Measurements from ENCODE around the gene SNAPC1. TPM values are rescaled to one million over a fixed set of nuclear protein-coding genes. Genes with fewer than 3 reads are reported as not detected.

SNAPC1 gene, protein sequence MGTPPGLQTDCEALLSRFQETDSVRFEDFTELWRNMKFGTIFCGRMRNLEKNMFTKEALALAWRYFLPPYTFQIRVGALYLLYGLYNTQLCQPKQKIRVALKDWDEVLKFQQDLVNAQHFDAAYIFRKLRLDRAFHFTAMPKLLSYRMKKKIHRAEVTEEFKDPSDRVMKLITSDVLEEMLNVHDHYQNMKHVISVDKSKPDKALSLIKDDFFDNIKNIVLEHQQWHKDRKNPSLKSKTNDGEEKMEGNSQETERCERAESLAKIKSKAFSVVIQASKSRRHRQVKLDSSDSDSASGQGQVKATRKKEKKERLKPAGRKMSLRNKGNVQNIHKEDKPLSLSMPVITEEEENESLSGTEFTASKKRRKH
- polyA plus RNA-seq: 1 to 10 TPM; 1.4 to 4.7 (median 3.0) TPM
- long read RNA-seq, donor 1: 0 reads
- long read RNA-seq, donor 2: 0 reads
- long read RNA-seq, donor 3, partial matches to known transcripts: 0 of 1 reads
- long read RNA-seq, donor 3, other reads (novel, unspliced or antisense): 0 of 1 reads
- long read RNA-seq, donor 4: 0 reads
- long read RNA-seq, donor 5: 0 reads
- long read RNA-seq, donor 6, partial matches to known transcripts: 0 of 1 reads
- long read RNA-seq, donor 6, other reads (novel, unspliced or antisense): 0 of 1 reads
- long read RNA-seq, donor 7: 0 reads
- long read RNA-seq, donor 8: 0 reads
- long read RNA-seq, donor 9, partial matches to known transcripts: 0 of 1 reads
- long read RNA-seq, donor 9, other reads (novel, unspliced or antisense): 0 of 1 reads
- long read RNA-seq, donor 10, partial matches to known transcripts: 0 of 2 reads
- long read RNA-seq, donor 10, other reads (novel, unspliced or antisense): 0 of 2 reads

GRCh38 chr14:61761959-61762786 is at the start of gene SNAPC1:
Gene SNAPC1, plus strand, starts transcription at chr14:61762420. Its CDS starts 41 bp downstream, at chr14:61762461.
- 0 to 1% (median 0%) methylated on average over 45 to 49 of the region's 49 CpGs for WGBS, 3 donors
- Histone ChIP-seq H3K36me3 (ENCODE audit: control insufficient read depth in 3 of 3, insufficient read depth in 2 of 3, low read depth in 1 of 3, low read length in 3 of 3) (no peaks in the 10 kb centered on the region), H3K4me3 (ENCODE audit: low read depth in 1 of 3, low read length in 3 of 3) (peak within 1 kb of the TSS; percentile 62 to 96 (median 66)), H3K27me3 (ENCODE audit: control insufficient read depth in 3 of 3, insufficient read depth in 3 of 3, low read length in 3 of 3) (no peaks in the 10 kb centered on the region), H3K4me1 (ENCODE audit: control insufficient read depth in 3 of 3, insufficient read depth in 2 of 3, low read depth in 1 of 3, low read length in 2 of 3) (peaks cover 0 to 4% (median 2%) of the 10 kb centered on the region in 3 donors), H3K9me3 (ENCODE audit: control insufficient read depth in 2 of 2, insufficient read depth in 1 of 2, low read depth in 1 of 2, low read length in 1 of 2) (peaks cover 0 to 2% of the 10 kb centered on the region in 2 donors), H3K27ac (ENCODE audit: low read depth in 1 of 3, low read length in 2 of 3) (peak within 1 kb of the TSS; percentile 75 to 91 (median 89))
- DNase-seq (peak; percentile 99), FAIRE-seq (no peak)

- Histone ChIP-seq H3K36me3 (ENCODE audit: control insufficient read depth in 3 of 3, insufficient read depth in 2 of 3, low read depth in 1 of 3, low read length in 3 of 3) (no peaks in the 10 kb centered on the region), H3K27ac (ENCODE audit: low read depth in 1 of 3, low read length in 2 of 3) (no peak overlapping the region), H3K9me3 (ENCODE audit: control insufficient read depth in 2 of 2, insufficient read depth in 1 of 2, low read depth in 1 of 2, low read length in 1 of 2) (no peaks in the 10 kb centered on the region), H3K4me3 (ENCODE audit: low read depth in 1 of 3, low read length in 3 of 3) (no peak overlapping the region), H3K4me1 (ENCODE audit: control insufficient read depth in 3 of 3, insufficient read depth in 2 of 3, low read depth in 1 of 3, low read length in 2 of 3) (peaks cover 0 to 18% (median 3%) of the 10 kb centered on the region in 3 donors), H3K27me3 (ENCODE audit: control insufficient read depth in 3 of 3, insufficient read depth in 3 of 3, low read length in 3 of 3) (no peaks in the 10 kb centered on the region)
- FAIRE-seq (no peak), DNase-seq (no peak)
- WGBS, 3 donors: 67 to 79% (median 75%) methylated on average over 4 of the region's 4 CpGs
Measured at GRCh38 chr14:61713724-61714437, 48.3 kb upstream of the SNAPC1 start.

GRCh38 chr14:61716956-61717355 is 45.3 kb upstream of the SNAPC1 start:
- Histone ChIP-seq H3K27me3 (ENCODE audit: control insufficient read depth in 3 of 3, insufficient read depth in 3 of 3, low read length in 3 of 3) (no peaks in the 10 kb centered on the region), H3K36me3 (ENCODE audit: control insufficient read depth in 3 of 3, insufficient read depth in 2 of 3, low read depth in 1 of 3, low read length in 3 of 3) (peaks cover under 1 to 2% (median under 1%) of the 10 kb centered on the region in 3 donors), H3K4me3 (ENCODE audit: low read depth in 1 of 3, low read length in 3 of 3) (no peak overlapping the region), H3K27ac (ENCODE audit: low read depth in 1 of 3, low read length in 2 of 3) (no peak overlapping the region), H3K4me1 (ENCODE audit: control insufficient read depth in 3 of 3, insufficient read depth in 2 of 3, low read depth in 1 of 3, low read length in 2 of 3) (peaks cover 0 to 22% (median 2%) of the 10 kb centered on the region in 3 donors), H3K9me3 (ENCODE audit: control insufficient read depth in 2 of 2, insufficient read depth in 1 of 2, low read depth in 1 of 2, low read length in 1 of 2) (no peaks in the 10 kb centered on the region)
- WGBS, 3 donors: 69 to 93% (median 80%) methylated on average over 1 of the region's 1 CpG
- DNase-seq: no peak
- FAIRE-seq: no peak

GRCh38 chr14:61718039-61718438 is 44.2 kb upstream of the SNAPC1 start:
- peak overlapping the region in 1 of 3 donors; percentile 49 for H3K27ac ChIP-seq (ENCODE audit: low read depth in 1 of 3, low read length in 2 of 3)
- no peaks in the 10 kb centered on the region for H3K27me3 ChIP-seq (ENCODE audit: control insufficient read depth in 3 of 3, insufficient read depth in 3 of 3, low read length in 3 of 3)
- no peak overlapping the region for H3K4me3 ChIP-seq (ENCODE audit: low read depth in 1 of 3, low read length in 3 of 3)
- FAIRE-seq (no peak), DNase-seq (no peak)
- H3K9me3 ChIP-seq (ENCODE audit: control insufficient read depth in 2 of 2, insufficient read depth in 1 of 2, low read depth in 1 of 2, low read length in 1 of 2): no peaks in the 10 kb centered on the region
- 79 to 90% (median 86%) methylated on average over 2 of the region's 2 CpGs for WGBS, 3 donors
- H3K36me3 ChIP-seq (ENCODE audit: control insufficient read depth in 3 of 3, insufficient read depth in 2 of 3, low read depth in 1 of 3, low read length in 3 of 3): peaks cover 4 to 6% (median 4%) of the 10 kb centered on the region in 3 donors
- H3K4me1 ChIP-seq (ENCODE audit: control insufficient read depth in 3 of 3, insufficient read depth in 2 of 3, low read depth in 1 of 3, low read length in 2 of 3): peaks cover 0 to 16% (median 2%) of the 10 kb centered on the region in 3 donors

GRCh38 chr14:61719344-61720293 is 42.6 kb upstream of the SNAPC1 start:
- H3K27me3 ChIP-seq (ENCODE audit: control insufficient read depth in 3 of 3, insufficient read depth in 3 of 3, low read length in 3 of 3): no peaks in the 10 kb centered on the region
- no peaks in the 10 kb centered on the region for H3K9me3 ChIP-seq (ENCODE audit: control insufficient read depth in 2 of 2, insufficient read depth in 1 of 2, low read depth in 1 of 2, low read length in 1 of 2)
- peaks cover 0 to 14% (median 2%) of the 10 kb centered on the region in 3 donors for H3K4me1 ChIP-seq (ENCODE audit: control insufficient read depth in 3 of 3, insufficient read depth in 2 of 3, low read depth in 1 of 3, low read length in 2 of 3)
- 62 to 78% (median 77%) methylated on average over 5 of the region's 5 CpGs for WGBS, 3 donors
- H3K27ac ChIP-seq (ENCODE audit: low read depth in 1 of 3, low read length in 2 of 3): no peak overlapping the region
- H3K4me3 ChIP-seq (ENCODE audit: low read depth in 1 of 3, low read length in 3 of 3): no peak overlapping the region
- H3K36me3 ChIP-seq (ENCODE audit: control insufficient read depth in 3 of 3, insufficient read depth in 2 of 3, low read depth in 1 of 3, low read length in 3 of 3): peaks cover 6 to 7% (median 6%) of the 10 kb centered on the region in 3 donors
- no peak for FAIRE-seq
- no peak for DNase-seq

GRCh38 chr14:61720294-61720661 is 41.9 kb upstream of the SNAPC1 start:
- peaks cover 0 to 14% (median 0%) of the 10 kb centered on the region in 3 donors for H3K4me1 ChIP-seq (ENCODE audit: control insufficient read depth in 3 of 3, insufficient read depth in 2 of 3, low read depth in 1 of 3, low read length in 2 of 3)
- no peak for FAIRE-seq

DNA sequence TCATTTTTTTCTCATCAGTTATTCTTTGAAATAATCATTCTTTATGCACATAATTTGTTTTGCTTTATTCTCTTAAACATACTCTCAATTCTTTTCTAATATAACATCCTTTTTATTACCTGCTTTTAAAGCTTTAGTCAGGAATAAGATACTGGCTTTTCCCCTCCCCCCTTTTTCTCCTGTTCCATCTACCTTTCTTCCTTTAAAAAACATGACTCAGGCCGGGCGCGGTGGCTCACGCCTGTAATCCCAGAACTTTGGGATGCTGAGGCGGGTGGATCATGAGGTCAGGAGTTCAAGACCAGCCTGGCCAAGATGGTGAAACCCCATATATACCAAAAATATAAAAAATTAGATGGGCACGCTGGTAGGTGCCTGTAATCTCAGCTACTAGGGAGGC is 41.5 kb upstream of the SNAPC1 start:
- FAIRE-seq: no peak
- H3K36me3 ChIP-seq (ENCODE audit: control insufficient read depth in 3 of 3, insufficient read depth in 2 of 3, low read depth in 1 of 3, low read length in 3 of 3): peaks cover 6 to 11% (median 7%) of the 10 kb centered on the region in 3 donors
- H3K4me3 ChIP-seq (ENCODE audit: low read depth in 1 of 3, low read length in 3 of 3): no peak overlapping the region
- WGBS, 3 donors: 73 to 75% (median 74%) methylated on average over 6 of the region's 6 CpGs
- H3K4me1 ChIP-seq (ENCODE audit: control insufficient read depth in 3 of 3, insufficient read depth in 2 of 3, low read depth in 1 of 3, low read length in 2 of 3): peaks cover 0 to 11% (median 0%) of the 10 kb centered on the region in 3 donors
- H3K9me3 ChIP-seq (ENCODE audit: control insufficient read depth in 2 of 2, insufficient read depth in 1 of 2, low read depth in 1 of 2, low read length in 1 of 2): no peaks in the 10 kb centered on the region
- no peaks in the 10 kb centered on the region for H3K27me3 ChIP-seq (ENCODE audit: control insufficient read depth in 3 of 3, insufficient read depth in 3 of 3, low read length in 3 of 3)
- no peak overlapping the region for H3K27ac ChIP-seq (ENCODE audit: low read depth in 1 of 3, low read length in 2 of 3)
- no peak for DNase-seq

More at GRCh38 chr14:61720294-61720661, 41.9 kb upstream of the SNAPC1 start:
- no peaks in the 10 kb centered on the region for H3K27me3 ChIP-seq (ENCODE audit: control insufficient read depth in 3 of 3, insufficient read depth in 3 of 3, low read length in 3 of 3)
- H3K9me3 ChIP-seq (ENCODE audit: control insufficient read depth in 2 of 2, insufficient read depth in 1 of 2, low read depth in 1 of 2, low read length in 1 of 2): no peaks in the 10 kb centered on the region
- no peak overlapping the region for H3K4me3 ChIP-seq (ENCODE audit: low read depth in 1 of 3, low read length in 3 of 3)
- peak overlapping the region in 1 of 3 donors; percentile 21 for H3K27ac ChIP-seq (ENCODE audit: low read depth in 1 of 3, low read length in 2 of 3)
- 62 to 87% (median 72%) methylated on average over 9 of the region's 9 CpGs for WGBS, 3 donors
- DNase-seq: no peak
- H3K36me3 ChIP-seq (ENCODE audit: control insufficient read depth in 3 of 3, insufficient read depth in 2 of 3, low read depth in 1 of 3, low read length in 3 of 3): peaks cover 6 to 7% (median 6%) of the 10 kb centered on the region in 3 donors

All from small intestine (tissue), 16 donors.